CD1c-positive myeloid dendritic cell (primary cell): Measurements from ENCODE around the gene BCR.

ENCODE experiments used
- DNase-seq: peaks from one replicate; pipeline ENCODE4 v3.0.0-alpha.2; 2016; ENCODE audit errors: extremely low spot score

The BCR gene

DNA sequence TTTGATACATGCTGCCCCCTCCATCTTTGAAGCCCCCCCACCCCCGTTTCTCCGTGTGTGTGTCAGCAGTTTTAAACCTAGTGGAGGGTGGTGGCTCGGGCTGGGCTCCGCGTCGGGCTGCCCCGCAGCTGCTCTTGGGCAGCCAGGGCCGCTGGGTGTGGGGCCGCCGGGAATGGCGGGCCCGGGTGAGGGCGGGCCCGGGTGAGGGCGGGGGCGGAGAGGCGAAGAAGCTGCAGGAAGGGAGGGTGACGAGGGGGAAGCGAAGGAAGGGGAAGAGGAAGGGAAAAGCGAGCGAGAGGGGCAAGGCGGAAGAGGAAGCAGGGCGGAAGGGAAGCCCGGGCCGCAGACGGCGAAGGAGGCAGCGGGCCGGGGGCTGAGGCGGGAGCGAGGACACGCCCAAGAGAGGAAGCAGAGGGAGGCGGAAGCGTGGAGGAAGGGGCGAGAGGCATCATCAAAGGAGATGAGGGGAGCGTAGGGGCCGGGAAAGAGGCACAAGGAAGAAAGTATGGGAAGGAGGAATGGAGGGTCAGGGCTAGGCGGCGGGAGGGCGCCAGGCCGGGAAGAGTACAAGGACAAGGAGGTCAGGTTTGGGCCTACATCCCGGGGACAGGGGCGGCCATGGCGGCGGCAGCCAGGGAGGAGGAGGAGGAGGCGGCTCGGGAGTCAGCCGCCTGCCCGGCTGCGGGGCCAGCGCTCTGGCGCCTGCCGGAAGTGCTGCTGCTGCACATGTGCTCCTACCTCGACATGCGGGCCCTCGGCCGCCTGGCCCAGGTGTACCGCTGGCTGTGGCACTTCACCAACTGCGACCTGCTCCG lies 82.4 kb downstream of the BCR start:
- no peak for DNase-seq

- peak; percentile 36 for DNase-seq
Observed at GRCh38 chr22:23263651-23264555, 83.6 kb downstream of the BCR start.

- DNase-seq = no peak
Observed at GRCh38 chr22:23264610-23265367, 84.5 kb downstream of the BCR start.

- no peak for DNase-seq
Observed at GRCh38 chr22:23265368-23265700, 85.0 kb downstream of the BCR start.

- DNase-seq = no peak
Observed at GRCh38 chr22:23266780-23267179, 86.5 kb downstream of the BCR start.

DNA sequence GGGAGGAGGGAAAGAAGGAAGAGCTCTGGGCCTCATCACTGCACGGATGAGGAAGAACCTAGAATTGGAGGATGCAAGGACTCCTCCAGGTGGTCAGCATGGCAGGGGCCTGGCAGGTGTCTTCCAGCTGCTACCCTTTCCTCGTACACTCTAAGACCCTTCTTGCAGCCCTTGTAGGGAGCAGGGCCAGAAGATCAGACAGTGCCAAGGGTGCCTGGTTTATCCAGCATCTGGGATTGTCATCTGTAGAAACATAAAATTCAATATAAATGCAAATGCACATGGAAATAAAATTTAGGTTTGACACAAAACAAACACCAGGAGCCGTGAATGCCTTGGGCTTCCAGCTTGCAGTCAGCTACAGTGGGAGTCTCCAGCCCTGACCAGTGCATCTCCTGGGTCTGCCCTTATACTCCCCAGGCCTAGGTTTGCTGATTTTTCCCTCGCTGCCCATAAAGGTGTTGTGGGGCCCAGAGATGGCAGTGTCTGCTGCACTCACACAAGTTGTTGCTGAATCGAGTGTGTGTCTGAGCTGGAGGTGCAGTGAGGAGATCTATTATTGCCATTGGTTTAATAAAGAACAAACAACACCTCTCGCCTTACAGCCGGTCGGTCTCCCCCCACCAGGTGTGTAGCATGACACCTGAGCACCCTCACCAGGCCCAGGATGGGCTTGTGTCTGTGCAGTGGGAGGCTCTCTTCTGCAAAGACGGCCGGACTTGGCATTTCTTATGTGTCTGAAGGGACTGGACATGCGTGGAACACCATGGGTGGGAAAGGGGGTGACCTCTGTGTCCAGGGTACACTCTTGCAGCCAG lies 87.1 kb downstream of the BCR start:
- no peak for DNase-seq

DNA sequence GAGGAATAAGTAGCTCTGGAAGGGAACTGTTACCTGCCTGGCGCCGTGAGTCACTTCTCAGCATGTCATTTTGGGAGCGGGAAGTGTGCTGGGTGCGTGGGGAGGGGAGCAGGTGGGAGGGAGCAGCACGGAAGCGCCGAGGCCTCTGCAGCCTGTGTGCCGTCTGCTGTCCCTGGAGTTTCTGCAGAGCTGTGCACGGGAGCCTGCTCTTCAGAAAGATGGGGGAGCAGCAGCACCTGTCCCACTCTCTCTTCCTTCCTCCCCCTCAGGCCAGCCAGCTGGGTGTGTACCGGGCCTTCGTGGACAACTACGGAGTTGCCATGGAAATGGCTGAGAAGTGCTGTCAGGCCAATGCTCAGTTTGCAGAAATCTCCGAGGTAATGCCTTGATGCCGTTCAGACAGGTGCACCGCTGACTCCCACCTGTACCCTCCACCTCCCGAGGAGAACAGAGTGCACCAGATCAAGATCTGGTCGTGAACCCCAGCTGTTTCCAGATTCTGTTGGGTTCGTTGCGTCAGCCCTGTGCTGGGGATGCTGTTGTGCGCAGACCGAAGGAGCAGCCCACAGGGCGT lies 87.9 kb downstream of the BCR start:
- DNase-seq = no peak

GRCh38 chr22:23268877-23269276 lies 88.6 kb downstream of the BCR start:
- no peak for DNase-seq

GRCh38 chr22:23269441-23270211 lies 89.3 kb downstream of the BCR start:
- no peak for DNase-seq

- no peak for DNase-seq
Observed at GRCh38 chr22:23270212-23270733, 90.0 kb downstream of the BCR start.

- no peak for DNase-seq
Observed at GRCh38 chr22:23270798-23271596, 90.7 kb downstream of the BCR start.

DNA sequence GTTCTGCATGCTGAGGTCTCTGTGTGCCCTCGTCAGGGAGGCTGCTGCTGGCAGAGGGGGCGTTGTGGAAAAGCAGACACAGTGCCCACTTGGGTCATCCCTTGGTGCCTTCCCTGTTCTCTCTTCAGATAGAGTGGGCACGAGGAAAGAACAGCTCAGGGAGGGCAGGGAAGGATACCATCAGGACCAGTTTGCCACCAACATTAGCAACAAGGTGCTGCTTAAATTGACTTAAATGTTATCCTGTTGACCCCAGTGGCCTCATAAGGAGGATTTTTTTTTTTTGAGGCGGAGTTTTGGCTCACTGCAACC lies 91.2 kb downstream of the BCR start:
- no peak for DNase-seq

- DNase-seq = no peak
Observed at GRCh38 chr22:23272371-23272770, 92.1 kb downstream of the BCR start.

DNA sequence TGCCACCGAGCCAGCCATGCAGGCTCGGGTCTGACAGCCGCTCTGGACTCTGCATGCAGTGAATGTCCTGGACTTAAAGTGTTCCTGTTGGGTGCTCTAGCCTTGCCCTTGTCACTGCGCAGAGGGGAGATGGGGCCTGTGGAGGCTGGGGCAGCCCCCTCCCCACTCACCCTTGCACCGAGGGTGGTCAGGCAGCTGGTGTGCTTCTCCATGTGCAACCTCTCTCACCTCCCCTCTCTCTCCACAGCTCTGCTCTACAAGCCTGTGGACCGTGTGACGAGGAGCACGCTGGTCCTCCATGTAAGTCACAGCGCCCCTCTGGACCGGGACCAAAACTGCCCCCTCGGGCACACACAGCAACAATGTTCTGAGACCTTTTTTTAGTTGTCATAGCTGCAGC lies 92.5 kb downstream of the BCR start:
- DNase-seq = no peak

DNA sequence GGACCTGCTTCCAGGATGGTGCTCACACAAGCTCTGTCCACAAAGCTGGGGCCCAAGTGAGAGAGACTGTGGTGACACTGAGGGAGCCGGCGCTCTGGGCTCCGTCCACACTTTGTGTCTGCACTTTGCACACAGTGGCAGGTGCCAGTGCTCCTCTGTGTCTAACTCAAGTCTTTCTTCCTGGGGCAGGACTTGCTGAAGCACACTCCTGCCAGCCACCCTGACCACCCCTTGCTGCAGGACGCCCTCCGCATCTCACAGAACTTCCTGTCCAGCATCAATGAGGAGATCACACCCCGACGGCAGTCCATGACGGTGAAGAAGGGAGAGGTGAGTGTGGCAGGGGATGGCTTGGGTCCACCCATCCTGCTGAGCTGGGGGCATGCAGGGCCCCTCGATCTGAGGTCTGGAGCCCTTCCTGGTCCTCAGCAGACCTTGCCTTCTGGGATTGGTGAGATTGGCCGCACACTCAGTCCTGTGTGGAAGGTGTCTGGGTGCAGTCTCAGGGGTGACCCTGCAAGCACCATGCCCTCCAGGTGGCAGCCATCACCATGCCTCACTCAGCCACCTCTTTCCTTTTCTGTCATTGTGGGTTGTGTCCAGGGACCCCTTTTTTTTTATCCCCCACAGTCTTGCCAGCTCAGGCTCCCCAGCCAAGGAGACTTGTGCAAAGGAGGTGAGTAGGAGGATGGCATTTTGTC lies 93.3 kb downstream of the BCR start:
- no peak for DNase-seq

DNA sequence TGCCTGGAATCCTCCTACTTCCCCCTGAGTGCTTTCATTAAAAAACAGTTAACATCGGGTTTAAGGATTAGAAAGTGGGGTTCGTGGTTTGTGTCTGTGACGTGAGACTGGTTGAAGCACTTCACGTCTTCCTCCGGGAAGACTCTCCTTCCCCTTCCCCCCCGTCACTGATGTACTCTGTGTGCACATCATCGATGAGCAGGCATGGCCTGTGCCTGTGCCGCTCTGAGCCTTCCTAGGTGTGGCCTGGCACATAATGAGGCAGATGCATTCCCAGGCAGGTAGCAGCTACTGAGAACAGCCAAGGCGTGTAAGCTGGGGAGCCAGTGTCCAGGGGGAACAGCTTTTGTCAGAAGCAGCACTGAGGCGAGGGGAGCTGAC lies 93.8 kb downstream of the BCR start:
- DNase-seq = no peak

GRCh38 chr22:23274891-23275694 lies 94.8 kb downstream of the BCR start:
- DNase-seq = no peak

- no peak for DNase-seq
Observed at GRCh38 chr22:23275751-23276150, 95.4 kb downstream of the BCR start.
